ENCODE data around the gene DDX19B. TPM values are rescaled to one million over a fixed set of nuclear protein-coding genes. Genes with fewer than 3 reads are reported as not detected.
"Not testable (repeated sequence)": the region's sequence is repeated elsewhere in the genome, so short reads cannot be mapped to it uniquely, and the experiment has no call there.

The DDX19B gene
- polyA plus RNA-seq, 1 donor (not counting 4 experiments of a cell fraction or from before 2014, with no cell fraction given), result 24.6 TPM

GRCh38 chr16:70267516-70267915, 31.5 kb upstream of the DDX19B start:
- Histone ChIP-seq H3K79me2 (ENCODE audit: control insufficient read depth, insufficient read depth, low read length) (no peaks in the 10 kb centered on the region), H2AFZ (ENCODE audit: control insufficient read depth, low read length) (no peak overlapping the region), H3K4me3 (ENCODE audit: control insufficient read depth in 2 of 3, extremely low read depth in 1 of 3, insufficient read depth in 2 of 3, low read depth in 1 of 3, low read length in 3 of 3) (no peak overlapping the region), H3K36me3 (ENCODE audit: control insufficient read depth in 2 of 2, extremely low read depth in 1 of 2, insufficient read depth in 2 of 2, low read length in 2 of 2) (peaks cover 37 to 41% of the 10 kb centered on the region in 2 experiments), H3K9me3 (ENCODE audit: control insufficient read depth, low read depth, low read length) (no peaks in the 10 kb centered on the region), H3K4me2 (ENCODE audit: control insufficient read depth, extremely low read depth, insufficient read depth, low read depth, low read length) (no peak overlapping the region), H3K9me1 (ENCODE audit: control insufficient read depth, extremely low read depth, insufficient read depth, low read length) (no peaks in the 10 kb centered on the region), H3K27me3 (ENCODE audit: control insufficient read depth, extremely low read depth, insufficient read depth, low read length) (no peaks in the 10 kb centered on the region), H4K20me1 (ENCODE audit: control insufficient read depth, extremely low read depth, insufficient read depth, low read length) (no peaks in the 10 kb centered on the region), H3K27ac (ENCODE audit: control insufficient read depth, insufficient read depth, low read length) (no peak overlapping the region), H3K4me1 (ENCODE audit: control insufficient read depth, extremely low read depth, insufficient read depth, low read length) (no peaks in the 10 kb centered on the region), H3K9ac (ENCODE audit: control insufficient read depth, extremely low read depth, insufficient read depth, low read length) (no peak overlapping the region)
- no peak for DNase-seq (ENCODE audit: low read depth, low spot score)
- TF ChIP-seq EZH2 (IDR thresholded peaks at IDR 0.05; ENCODE audit: low read length) (no peak), CTCF (optimal IDR thresholded peaks at IDR 0.05 in 1 of 3, IDR thresholded peaks at IDR 0.05 in 1 of 3, conservative IDR thresholded peaks at IDR 0.05 in 1 of 3; ENCODE audit: extremely low read depth in 1 of 3, insufficient read depth in 2 of 3, low read length in 3 of 3) (peak; percentile 51 to 66 (median 60))
- dilution Hi-C loops (cut with MboI; ENCODE audit: extremely low pct_ligation_motif_present, low sequenced_read_pairs), result no loop called here
- FAIRE-seq, result peak; percentile 17

GRCh38 chr16:70267922-70268321, 31.1 kb upstream of the DDX19B start:
- H3K9ac ChIP-seq (ENCODE audit: control insufficient read depth, extremely low read depth, insufficient read depth, low read length); dilution Hi-C loops (cut with MboI; ENCODE audit: extremely low pct_ligation_motif_present, low sequenced_read_pairs); H3K4me1 ChIP-seq (ENCODE audit: control insufficient read depth, extremely low read depth, insufficient read depth, low read length); H3K9me3 ChIP-seq (ENCODE audit: control insufficient read depth, low read depth, low read length); H4K20me1 ChIP-seq (ENCODE audit: control insufficient read depth, extremely low read depth, insufficient read depth, low read length); H3K27me3 ChIP-seq (ENCODE audit: control insufficient read depth, extremely low read depth, insufficient read depth, low read length); H2AFZ ChIP-seq (ENCODE audit: control insufficient read depth, low read length); H3K27ac ChIP-seq (ENCODE audit: control insufficient read depth, insufficient read depth, low read length); H3K4me3 ChIP-seq (ENCODE audit: control insufficient read depth in 2 of 3, extremely low read depth in 1 of 3, insufficient read depth in 2 of 3, low read depth in 1 of 3, low read length in 3 of 3); FAIRE-seq; DNase-seq (ENCODE audit: low read depth, low spot score); H3K9me1 ChIP-seq (ENCODE audit: control insufficient read depth, extremely low read depth, insufficient read depth, low read length); H3K79me2 ChIP-seq (ENCODE audit: control insufficient read depth, insufficient read depth, low read length); H3K4me2 ChIP-seq (ENCODE audit: control insufficient read depth, extremely low read depth, insufficient read depth, low read depth, low read length): not testable (repeated sequence)
- peaks cover 40% of the 10 kb centered on the region in 2 experiments for H3K36me3 ChIP-seq (ENCODE audit: control insufficient read depth in 2 of 2, extremely low read depth in 1 of 2, insufficient read depth in 2 of 2, low read length in 2 of 2)

GRCh38 chr16:70269471-70269870, 29.5 kb upstream of the DDX19B start:
- Histone ChIP-seq H3K27me3 (ENCODE audit: control insufficient read depth, extremely low read depth, insufficient read depth, low read length) (no peaks in the 10 kb centered on the region), H3K9me3 (ENCODE audit: control insufficient read depth, low read depth, low read length) (no peaks in the 10 kb centered on the region), H3K79me2 (ENCODE audit: control insufficient read depth, insufficient read depth, low read length) (peaks cover 3% of the 10 kb centered on the region), H4K20me1 (ENCODE audit: control insufficient read depth, extremely low read depth, insufficient read depth, low read length) (peaks cover 5% of the 10 kb centered on the region), H3K9ac (ENCODE audit: control insufficient read depth, extremely low read depth, insufficient read depth, low read length) (no peak overlapping the region), H3K4me3 (ENCODE audit: control insufficient read depth in 2 of 3, extremely low read depth in 1 of 3, insufficient read depth in 2 of 3, low read depth in 1 of 3, low read length in 3 of 3) (no peak overlapping the region), H3K4me2 (ENCODE audit: control insufficient read depth, extremely low read depth, insufficient read depth, low read depth, low read length) (no peak overlapping the region), H3K36me3 (ENCODE audit: control insufficient read depth in 2 of 2, extremely low read depth in 1 of 2, insufficient read depth in 2 of 2, low read length in 2 of 2) (peaks cover 36 to 44% of the 10 kb centered on the region in 2 experiments), H3K27ac (ENCODE audit: control insufficient read depth, insufficient read depth, low read length) (no peak overlapping the region), H3K4me1 (ENCODE audit: control insufficient read depth, extremely low read depth, insufficient read depth, low read length) (no peaks in the 10 kb centered on the region), H3K9me1 (ENCODE audit: control insufficient read depth, extremely low read depth, insufficient read depth, low read length) (no peaks in the 10 kb centered on the region), H2AFZ (ENCODE audit: control insufficient read depth, low read length) (no peak overlapping the region)
- DNase-seq (ENCODE audit: low read depth, low spot score) (no peak), FAIRE-seq (no peak)
- dilution Hi-C loops (cut with MboI; ENCODE audit: extremely low pct_ligation_motif_present, low sequenced_read_pairs), result no loop called here
- TF ChIP-seq EZH2 (IDR thresholded peaks at IDR 0.05; ENCODE audit: low read length), result no peak
- TF ChIP-seq CTCF (optimal IDR thresholded peaks at IDR 0.05 in 1 of 3, IDR thresholded peaks at IDR 0.05 in 1 of 3, conservative IDR thresholded peaks at IDR 0.05 in 1 of 3; ENCODE audit: extremely low read depth in 1 of 3, insufficient read depth in 2 of 3, low read length in 3 of 3), result no peak
